Measurements from ENCODE around the gene HIRIP3.
A peak's percentile ranks its signal among the peaks of the same experiment; 100 is the strongest.
"Not testable (repeated sequence)": the region's sequence is repeated elsewhere in the genome, so short reads cannot be mapped to it uniquely, and the experiment has no call there.

Gene HIRIP3

GRCh38 chr16:29961479-29962343 is 33.7 kb downstream of the HIRIP3 start, which contains the start of gene TMEM219:
TSS of gene TMEM219 (plus strand) at chr16:29962079. CDS start at chr16:29963144, 1,065 bp downstream.
- Histone ChIP-seq H3K4me3 (replicated peaks; ENCODE audit: insufficient read depth, low read length) (peak within 1 kb of the TSS; percentile 85), H3K27ac (replicated peaks) (peak within 1 kb of the TSS; percentile 81), H3K27me3 (ENCODE audit: insufficient read depth, poor library complexity, severe bottlenecking) (no peaks in the 10 kb centered on the region)
- peak; percentile 83 to 84 for DNase-seq (ENCODE audit: low read depth in 1 of 2, low spot score in 1 of 2)
- no peak for TF ChIP-seq CTCF (IDR thresholded peaks at IDR 0.05; ENCODE audit: insufficient read depth, low read length)
- TF ChIP-seq REST (IDR thresholded peaks at IDR 0.05; ENCODE audit: insufficient replicate concordance, low read depth): peak; percentile 21
- TF ChIP-seq POLR2AphosphoS5 (IDR thresholded peaks at IDR 0.05; ENCODE audit: low read depth): peak; percentile 37; the same call in 1 of the 2 replicates

- Histone ChIP-seq H3K4me3 (replicated peaks; ENCODE audit: insufficient read depth, low read length) (peak overlapping the region; percentile 85), H3K27ac (replicated peaks) (no peak overlapping the region), H3K27me3 (ENCODE audit: insufficient read depth, poor library complexity, severe bottlenecking) (no peaks in the 10 kb centered on the region)
- no peak for DNase-seq (ENCODE audit: low read depth in 1 of 2, low spot score in 1 of 2)
- no peak for TF ChIP-seq POLR2AphosphoS5 (IDR thresholded peaks at IDR 0.05; ENCODE audit: low read depth)
These were observed 34.3 kb downstream of the HIRIP3 start for GRCh38 chr16:29961127-29961478.

GRCh38 chr16:29959821-29960220 is 35.6 kb downstream of the HIRIP3 start:
- not testable (repeated sequence) for H3K27me3 ChIP-seq (ENCODE audit: insufficient read depth, poor library complexity, severe bottlenecking); H3K4me3 ChIP-seq (replicated peaks; ENCODE audit: insufficient read depth, low read length); H3K27ac ChIP-seq (replicated peaks); DNase-seq (ENCODE audit: low read depth in 1 of 2, low spot score in 1 of 2)

- Histone ChIP-seq H3K27me3 (ENCODE audit: insufficient read depth, poor library complexity, severe bottlenecking) (no peaks in the 10 kb centered on the region), H3K4me3 (replicated peaks; ENCODE audit: insufficient read depth, low read length) (no peak overlapping the region), H3K27ac (replicated peaks) (no peak overlapping the region)
- no peak for TF ChIP-seq POLR2AphosphoS5 (IDR thresholded peaks at IDR 0.05; ENCODE audit: low read depth)
- no peak for DNase-seq (ENCODE audit: low read depth in 1 of 2, low spot score in 1 of 2)
These were observed 36.1 kb downstream of the HIRIP3 start for GRCh38 chr16:29959293-29959692.

- H3K27me3 ChIP-seq (ENCODE audit: insufficient read depth, poor library complexity, severe bottlenecking): no peaks in the 10 kb centered on the region
- no peak for DNase-seq (ENCODE audit: low read depth in 1 of 2, low spot score in 1 of 2)
- no peak overlapping the region for H3K4me3 ChIP-seq (replicated peaks; ENCODE audit: insufficient read depth, low read length)
- TF ChIP-seq GABPA (IDR thresholded peaks at IDR 0.05; ENCODE audit: low read depth) (no peak), REST (IDR thresholded peaks at IDR 0.05; ENCODE audit: insufficient replicate concordance, low read depth) (no peak), POLR2AphosphoS5 (IDR thresholded peaks at IDR 0.05; ENCODE audit: low read depth) (no peak), CTCF (IDR thresholded peaks at IDR 0.05; ENCODE audit: insufficient read depth, low read length) (no peak), SPI1 (IDR thresholded peaks at IDR 0.05; ENCODE audit: borderline replicate concordance, low read depth) (no peak)
- no peak overlapping the region for H3K27ac ChIP-seq (replicated peaks)
These were observed 36.7 kb downstream of the HIRIP3 start for GRCh38 chr16:29958756-29959155.
